SK-N-SH (cell line): ENCODE measurements around the gene CREB3L1.

Experiments
- CTCF ChIP-seq: fragments of 200-600 bp; sonication (generic); IDR thresholded peaks from 2 replicates; pipeline ENCODE4 v1.6.1; 2017; ENCODE audit warnings: antibody characterized with exemption, mild to moderate bottlenecking, moderate library complexity
- EP300 ChIP-seq, 2 experiments: IDR thresholded peaks; 2 replicates each; pipeline versions ENCODE4 v1.4.0 to v1.6.1; 2012; ENCODE audit warnings: borderline replicate concordance in 1 of 2, low read depth in 1 of 2, low read length in 1 of 2
- EZH2phosphoT487 ChIP-seq: fragments of 200-600 bp; sonication (generic); IDR thresholded peaks from 2 replicates; pipeline ENCODE4 v1.6.1; 2017; ENCODE audit warnings: low read depth, mixed run types, mild to moderate bottlenecking, antibody characterized with exemption, moderate library complexity, borderline replicate concordance
- FOXJ3 ChIP-seq: sonication (generic); formaldehyde crosslinking; IDR thresholded peaks from 2 replicates; pipeline ENCODE4 v1.5.1; 2020; ENCODE audit warnings: mild to moderate bottlenecking, missing genetic modification reagents
- GABPA ChIP-seq: IDR thresholded peaks from 2 replicates; pipeline ENCODE4 v1.4.0; 2012; ENCODE audit warnings: low read depth, mild to moderate bottlenecking
- MXI1 ChIP-seq: IDR thresholded peaks from 2 replicates; pipeline ENCODE4 v1.6.1; 2012; ENCODE audit warnings: mild to moderate bottlenecking, low read depth, low read length, improper control_type of control experiment
- NRF1 ChIP-seq: IDR thresholded peaks from 2 replicates; pipeline ENCODE4 v1.6.1; 2012; ENCODE audit warnings: low read depth, mild to moderate bottlenecking, low read length
- POLR2AphosphoS5 ChIP-seq: IDR thresholded peaks from 2 replicates; pipeline ENCODE4 v1.6.1; 2012; ENCODE audit warnings: low read depth, low read length
- RAD21 ChIP-seq: IDR thresholded peaks from 2 replicates; pipeline ENCODE4 v1.6.1; 2012; ENCODE audit warnings: mild to moderate bottlenecking, low read length
- SMC3 ChIP-seq: IDR thresholded peaks from 2 replicates; pipeline ENCODE4 v1.6.1; 2012; ENCODE audit warnings: low read depth, low read length, improper control_type of control experiment
- TAF1 ChIP-seq: IDR thresholded peaks from 2 replicates; pipeline ENCODE4 v1.6.1; 2012; ENCODE audit warnings: low read depth, mild to moderate bottlenecking, low read length, moderate library complexity, borderline replicate concordance
- USF1 ChIP-seq: IDR thresholded peaks from 2 replicates; pipeline ENCODE4 v1.4.0; 2012; ENCODE audit warnings: low read depth, borderline replicate concordance

- TF ChIP-seq POLR2AphosphoS5 (no peak), CTCF (no peak), EP300 (IDR thresholded peaks at IDR 0.05; ENCODE audit: borderline replicate concordance in 1 of 2, low read depth in 1 of 2, low read length in 1 of 2) (no peak), GABPA (no peak), TAF1 (no peak), EZH2phosphoT487 (no peak), RAD21 (no peak), MXI1 (no peak), SMC3 (no peak), FOXJ3 (CRISPR knock-in tag) (no peak), NRF1 (no peak), USF1 (no peak)
These were observed 25.0 kb upstream of the CREB3L1 start for GRCh38 chr11:46252373-46252914.
